PC-9 (cell line): Measurements from ENCODE around the gene ARHGAP6. TPM values are rescaled to one million over a fixed set of nuclear protein-coding genes. Genes with fewer than 3 reads are reported as not detected.

Source experiments
- BruUV-seq: library from RNA; stranded (reverse); fragments of 400-500 nt; replicated peaks from 2 replicates; lab custom pipeline; 2021; lab: Mats Ljungman, UMichigan
- CTCF ChIA-PET: fragments of 300-600 bp; sonication (Branson Sonifier 250); formaldehyde crosslinking; loops from one replicate; lab custom pipeline; 2022; ENCODE audit warnings: antibody characterized with exemption; lab: Charles Lee
- POLR2A ChIA-PET: fragments of 300-600 bp; sonication (Branson Sonifier 250); formaldehyde crosslinking; loops from one replicate; lab custom pipeline; 2022; ENCODE audit warnings: antibody characterized with exemption; ENCODE audit not compliant: unreplicated experiment; lab: Charles Lee
- DNase-seq, 2 experiments: peaks; one replicate each; pipeline versions ENCODE4 v3.0.0 to v3.0.0-alpha.2; 2015 to 2022; ENCODE audit warnings: mixed read lengths in 1 of 2
- H2AFZ ChIP-seq: fragments of 200-600 bp; sonication (generic); 2 replicates; pipeline ENCODE4 v1.8.1; 2017; ENCODE audit warnings: antibody characterized with exemption
- H3F3A ChIP-seq: fragments of 200-600 bp; sonication (generic); 2 replicates; pipeline ENCODE4 v1.8.1; 2017; ENCODE audit warnings: antibody characterized with exemption, mild to moderate bottlenecking, low read depth; ENCODE audit not compliant: insufficient read depth
- H3K27ac ChIP-seq: fragments of 200-600 bp; sonication (generic); 2 replicates; pipeline ENCODE4 v1.6.1; 2016; ENCODE audit warnings: mixed run types
- H3K27me3 ChIP-seq: fragments of 200-600 bp; sonication (generic); 2 replicates; pipeline ENCODE4 v1.6.1; 2016; ENCODE audit warnings: low read depth, mixed run types; ENCODE audit not compliant: insufficient read depth
- H3K36me3 ChIP-seq: fragments of 200-600 bp; sonication (generic); 2 replicates; pipeline ENCODE4 v1.6.1; 2016; ENCODE audit warnings: low read depth, mixed run types
- H3K4me1 ChIP-seq: fragments of 200-600 bp; sonication (generic); replicated peaks from 2 replicates; pipeline ENCODE4 v1.6.1; 2016; ENCODE audit warnings: mixed run types; ENCODE audit not compliant: insufficient read depth
- H3K4me2 ChIP-seq: fragments of 200-600 bp; sonication (generic); 2 replicates; pipeline ENCODE4 v1.6.1; 2017; ENCODE audit warnings: mixed run types
- H3K4me3 ChIP-seq: fragments of 200-600 bp; sonication (generic); 2 replicates; pipeline ENCODE4 v1.6.1; 2016; ENCODE audit warnings: mixed run types
- H3K79me2 ChIP-seq: fragments of 200-600 bp; sonication (generic); 2 replicates; pipeline ENCODE4 v1.6.1; 2017; ENCODE audit warnings: low read depth, mixed run types
- H3K9me2 ChIP-seq: fragments of 200-600 bp; sonication (generic); 2 replicates; pipeline ENCODE4 v1.8.1; 2017; ENCODE audit warnings: mild to moderate bottlenecking; ENCODE audit not compliant: insufficient read depth
- H3K9me3 ChIP-seq: fragments of 200-600 bp; sonication (generic); 2 replicates; pipeline ENCODE4 v1.8.1; 2016; ENCODE audit warnings: low read depth; ENCODE audit not compliant: insufficient read depth
- H4K20me1 ChIP-seq: fragments of 200-600 bp; sonication (generic); 2 replicates; pipeline ENCODE4 v1.8.1; 2017; ENCODE audit not compliant: insufficient read depth
- CTCF ChIP-seq: fragments of 200-600 bp; sonication (generic); conservative IDR thresholded peaks from 2 replicates; pipeline ENCODE4 v1.6.1; 2017; ENCODE audit warnings: mixed run types, antibody characterized with exemption, mild to moderate bottlenecking, moderate library complexity
- EZH2 ChIP-seq: fragments of 200-600 bp; sonication (generic); IDR thresholded peaks from 2 replicates; pipeline ENCODE4 v1.8.0; 2017; ENCODE audit warnings: antibody characterized with exemption, low read depth
- intact Hi-C: fragments of 100-400 bp; cut with micrococcal nuclease; formaldehyde crosslinking; loops from one replicate; pipeline ENCODE4 v1.10.0; 2022; ENCODE audit not compliant: unreplicated experiment
- total RNA-seq: library from RNA; stranded (reverse); gene quantifications from 2 replicates; pipeline ENCODE4 v1.2.3, GENCODE V29; 2021

The ARHGAP6 gene
- total RNA-seq, 1 experiment from 2014 or later = not detected

DNA sequence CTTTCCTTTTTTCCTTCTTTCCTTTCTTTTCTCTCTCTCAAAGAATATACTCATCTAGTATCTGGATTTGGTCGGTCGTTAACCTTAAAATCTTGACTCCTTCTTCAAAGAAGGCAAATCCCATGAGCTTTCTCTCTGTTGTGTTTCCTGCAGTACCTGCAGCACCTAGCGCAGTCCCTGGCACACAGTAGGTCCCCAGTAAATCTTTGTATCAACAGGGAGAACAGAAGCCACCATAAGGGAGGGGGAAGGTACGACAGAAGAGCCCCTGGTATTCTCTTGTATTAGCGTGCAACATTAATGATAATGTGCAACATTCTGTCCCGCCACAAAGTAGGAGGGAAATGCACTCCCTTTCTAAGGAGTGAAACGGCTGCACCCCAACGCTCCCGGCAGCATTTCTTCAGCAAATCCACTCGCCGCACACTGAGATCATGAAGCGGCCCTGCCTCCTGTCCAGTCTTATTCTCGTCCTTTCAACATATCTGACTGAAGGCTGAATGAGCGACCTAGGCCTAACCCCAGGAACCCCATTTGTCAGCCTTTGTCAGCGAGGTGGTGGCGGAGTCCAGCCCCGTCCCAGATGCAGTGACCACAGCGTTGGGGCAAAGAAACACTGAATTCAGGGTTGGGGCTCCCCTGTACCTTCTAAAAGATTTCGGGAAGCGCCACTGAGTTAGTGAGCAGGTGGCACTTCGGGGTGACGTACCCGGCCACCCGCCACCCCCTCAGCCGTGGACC is 238.8 kb downstream of the ARHGAP6 start:
- BruUV-seq = no TSS peak
- Histone ChIP-seq H3K36me3 (no peaks in the 10 kb centered on the region), H3K4me2 (no peak overlapping the region), H3K4me3 (no peak overlapping the region), H3F3A (no peaks in the 10 kb centered on the region), H4K20me1 (no peaks in the 10 kb centered on the region), H2AFZ (no peak overlapping the region), H3K27me3 (no peaks in the 10 kb centered on the region; the same call in 1 of the 2 replicates), H3K27ac (no peak overlapping the region), H3K9me2 (no peaks in the 10 kb centered on the region), H3K4me1 (no peaks in the 10 kb centered on the region), H3K9me3 (no peaks in the 10 kb centered on the region), H3K79me2 (no peaks in the 10 kb centered on the region)
- ChIA-PET POLR2A (no interaction called here), CTCF (no interaction called here)
- intact Hi-C loops = no loop called here
- no peak for TF ChIP-seq CTCF
- no peak for TF ChIP-seq EZH2
- DNase-seq = no peak

- intact Hi-C loops = no loop called here
- Histone ChIP-seq H3K4me3 (no peak overlapping the region), H3K9me3 (no peaks in the 10 kb centered on the region), H2AFZ (no peak overlapping the region), H3K4me2 (no peak overlapping the region), H3K27ac (no peak overlapping the region), H4K20me1 (no peaks in the 10 kb centered on the region), H3K9me2 (no peaks in the 10 kb centered on the region), H3K27me3 (no peaks in the 10 kb centered on the region; the same call in 1 of the 2 replicates), H3K36me3 (no peaks in the 10 kb centered on the region), H3K4me1 (no peaks in the 10 kb centered on the region), H3F3A (no peaks in the 10 kb centered on the region), H3K79me2 (no peaks in the 10 kb centered on the region)
- DNase-seq = no peak
- POLR2A ChIA-PET = no interaction called here
- TF ChIP-seq CTCF (no peak), EZH2 (no peak)
- no TSS peak for BruUV-seq
- CTCF ChIA-PET = no interaction called here
These were observed 240.6 kb downstream of the ARHGAP6 start for GRCh38 chrX:11424903-11425674.

GRCh38 chrX:11423949-11424348 is 241.8 kb downstream of the ARHGAP6 start:
- POLR2A ChIA-PET = no interaction called here
- BruUV-seq = no TSS peak

More at GRCh38 chrX:11423949-11424348, 241.8 kb downstream of the ARHGAP6 start:
- Histone ChIP-seq H3K4me3 (no peak overlapping the region), H3K9me2 (no peaks in the 10 kb centered on the region), H3K27ac (no peak overlapping the region), H3K4me2 (no peak overlapping the region), H3K79me2 (no peaks in the 10 kb centered on the region), H3K27me3 (no peaks in the 10 kb centered on the region; the same call in 1 of the 2 replicates), H3K9me3 (no peaks in the 10 kb centered on the region), H2AFZ (no peak overlapping the region), H3K4me1 (no peaks in the 10 kb centered on the region), H4K20me1 (no peaks in the 10 kb centered on the region), H3K36me3 (no peaks in the 10 kb centered on the region), H3F3A (no peaks in the 10 kb centered on the region)
- TF ChIP-seq EZH2 (no peak), CTCF (no peak)
- CTCF ChIA-PET = no interaction called here
- intact Hi-C loops = no loop called here
- DNase-seq = no peak
